Fibroblast of villous mesenchyme (primary cell): ENCODE measurements around the gene AOPEP. TPM values are rescaled to one million over a fixed set of nuclear protein-coding genes. Genes with fewer than 3 reads are reported as not detected.
A peak's percentile ranks its signal among the peaks of the same experiment; 100 is the strongest.

ENCODE experiments used
- DNase-seq: peaks from one replicate; pipeline ENCODE4 v3.0.0-alpha.2; 2010; ENCODE audit warnings: low read depth
- H3K4me3 ChIP-seq: 2 replicates; pipeline ENCODE4 v1.5.1; 2011; ENCODE audit warnings: low read depth, mild to moderate bottlenecking, low read length
- CTCF ChIP-seq: IDR thresholded peaks from 2 replicates; pipeline ENCODE4 v1.5.1; 2012; ENCODE audit warnings: low read depth, mild to moderate bottlenecking, low read length; ENCODE audit not compliant: insufficient read depth
- total RNA-seq: library from RNA; depleted of rRNA; stranded (reverse); fragments of >200 nt; gene quantifications from 2 replicates; pipeline ENCODE4 v1.2.3, GENCODE V29; 2012

The AOPEP gene
- total RNA-seq, 1 donor: 153 TPM

- no peak for TF ChIP-seq CTCF
- H3K4me3 ChIP-seq: peak overlapping the region; percentile 21
- DNase-seq: peak; percentile 98
Observed at GRCh38 chr9:94900222-94901018, 173.9 kb downstream of the AOPEP start.

- no peak overlapping the region for H3K4me3 ChIP-seq
- no peak for DNase-seq
- TF ChIP-seq CTCF: no peak
Observed at GRCh38 chr9:94901019-94901363, 174.5 kb downstream of the AOPEP start.

- no peak for DNase-seq
- no peak overlapping the region for H3K4me3 ChIP-seq
- no peak for TF ChIP-seq CTCF
Observed at GRCh38 chr9:94903961-94904421, 177.5 kb downstream of the AOPEP start.

GRCh38 chr9:94904806-94905205, 178.3 kb downstream of the AOPEP start:
- TF ChIP-seq CTCF: no peak
- no peak for DNase-seq
- no peak overlapping the region for H3K4me3 ChIP-seq

- H3K4me3 ChIP-seq: no peak overlapping the region
- no peak for DNase-seq
- TF ChIP-seq CTCF: no peak
Observed at GRCh38 chr9:94905606-94906005, 179.1 kb downstream of the AOPEP start.

GRCh38 chr9:94906181-94906580, 179.7 kb downstream of the AOPEP start:
- TF ChIP-seq CTCF: no peak
- DNase-seq: no peak
- no peak overlapping the region for H3K4me3 ChIP-seq

- DNase-seq: no peak
- no peak for TF ChIP-seq CTCF
- H3K4me3 ChIP-seq: no peak overlapping the region
Observed at GRCh38 chr9:94906713-94907112, 180.2 kb downstream of the AOPEP start.
